Measurements from ENCODE around the gene DYRK1A. TPM values are rescaled to one million over a fixed set of nuclear protein-coding genes. Genes with fewer than 3 reads are reported as not detected.

The DYRK1A gene
- total RNA-seq, 1 donor from 2014 or later = 23.6 TPM

GRCh38 chr21:37563641-37564340, 197.2 kb downstream of the DYRK1A start:
- H3K4me3 ChIP-seq (ENCODE audit: low read depth, low read length) = peak overlapping the region; percentile 84

GRCh38 chr21:37564341-37564923, 197.9 kb downstream of the DYRK1A start:
- DNase-seq (ENCODE audit: low read depth) = peak; percentile 82
- TF ChIP-seq, protein P1, sequence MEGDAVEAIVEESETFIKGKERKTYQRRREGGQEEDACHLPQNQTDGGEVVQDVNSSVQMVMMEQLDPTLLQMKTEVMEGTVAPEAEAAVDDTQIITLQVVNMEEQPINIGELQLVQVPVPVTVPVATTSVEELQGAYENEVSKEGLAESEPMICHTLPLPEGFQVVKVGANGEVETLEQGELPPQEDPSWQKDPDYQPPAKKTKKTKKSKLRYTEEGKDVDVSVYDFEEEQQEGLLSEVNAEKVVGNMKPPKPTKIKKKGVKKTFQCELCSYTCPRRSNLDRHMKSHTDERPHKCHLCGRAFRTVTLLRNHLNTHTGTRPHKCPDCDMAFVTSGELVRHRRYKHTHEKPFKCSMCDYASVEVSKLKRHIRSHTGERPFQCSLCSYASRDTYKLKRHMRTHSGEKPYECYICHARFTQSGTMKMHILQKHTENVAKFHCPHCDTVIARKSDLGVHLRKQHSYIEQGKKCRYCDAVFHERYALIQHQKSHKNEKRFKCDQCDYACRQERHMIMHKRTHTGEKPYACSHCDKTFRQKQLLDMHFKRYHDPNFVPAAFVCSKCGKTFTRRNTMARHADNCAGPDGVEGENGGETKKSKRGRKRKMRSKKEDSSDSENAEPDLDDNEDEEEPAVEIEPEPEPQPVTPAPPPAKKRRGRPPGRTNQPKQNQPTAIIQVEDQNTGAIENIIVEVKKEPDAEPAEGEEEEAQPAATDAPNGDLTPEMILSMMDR (conservative IDR thresholded peaks at IDR 0.05; ENCODE audit: low read depth, low read length) = peak; percentile 15
- H3K4me3 ChIP-seq (ENCODE audit: low read depth, low read length) = peak overlapping the region; percentile 84

More at GRCh38 chr21:37563641-37564340, 197.2 kb downstream of the DYRK1A start:
- TF ChIP-seq, protein P1 (conservative IDR thresholded peaks at IDR 0.05; ENCODE audit: low read depth, low read length) = peak; percentile 45
- no peak for DNase-seq (ENCODE audit: low read depth)

- TF ChIP-seq, protein P1 (conservative IDR thresholded peaks at IDR 0.05; ENCODE audit: low read depth, low read length) = no peak
- no peak for DNase-seq (ENCODE audit: low read depth)
- H3K4me3 ChIP-seq (ENCODE audit: low read depth, low read length) = peak overlapping the region; percentile 84
Measured at GRCh38 chr21:37564924-37565529, 198.5 kb downstream of the DYRK1A start.

DNA sequence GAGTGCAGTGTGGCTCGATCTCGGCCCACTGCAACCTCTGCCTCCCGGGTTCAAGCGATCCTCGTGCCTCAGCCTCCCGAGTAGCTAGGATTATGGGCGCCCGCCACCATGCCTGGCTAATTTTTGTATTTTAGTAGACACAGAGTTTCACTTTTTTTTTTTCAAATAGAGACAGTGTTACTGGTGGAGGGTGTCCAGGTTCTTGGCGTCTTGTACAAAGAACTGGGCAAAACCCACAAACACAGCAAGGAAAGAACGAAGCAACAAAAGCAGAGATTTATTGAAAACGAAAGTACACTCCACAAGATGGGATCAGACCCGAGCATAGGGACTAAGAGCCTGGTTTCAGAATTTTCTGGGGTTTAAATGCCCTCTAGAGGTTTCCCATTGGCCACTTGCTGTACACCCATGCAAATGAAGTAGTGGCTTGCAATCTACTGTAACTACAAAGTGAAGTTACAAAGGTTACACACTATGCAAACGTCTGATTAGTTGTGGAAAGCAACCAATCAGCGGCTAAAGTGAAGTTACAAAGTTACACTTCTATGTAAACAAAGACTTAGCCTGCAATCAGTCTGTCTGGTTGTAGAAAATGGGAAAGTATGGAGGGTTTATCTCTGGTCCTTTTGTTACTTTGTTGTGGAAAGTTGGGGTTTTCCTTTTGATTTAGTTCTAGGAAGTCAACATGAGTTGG, 199.1 kb downstream of the DYRK1A start:
- DNase-seq (ENCODE audit: low read depth) = no peak
- TF ChIP-seq, protein P1 (conservative IDR thresholded peaks at IDR 0.05; ENCODE audit: low read depth, low read length) = no peak
- H3K4me3 ChIP-seq (ENCODE audit: low read depth, low read length) = no peak overlapping the region

GRCh38 chr21:37566790-37567615, 200.4 kb downstream of the DYRK1A start:
- DNase-seq (ENCODE audit: low read depth) = no peak
- TF ChIP-seq, protein P1 (conservative IDR thresholded peaks at IDR 0.05; ENCODE audit: low read depth, low read length) = no peak
- no peak overlapping the region for H3K4me3 ChIP-seq (ENCODE audit: low read depth, low read length)

- H3K4me3 ChIP-seq (ENCODE audit: low read depth, low read length) = no peak overlapping the region
- DNase-seq (ENCODE audit: low read depth) = no peak
- TF ChIP-seq, protein P1 (conservative IDR thresholded peaks at IDR 0.05; ENCODE audit: low read depth, low read length) = no peak
Measured at GRCh38 chr21:37568415-37568814, 201.8 kb downstream of the DYRK1A start.

Measured in epithelial cell of proximal tubule (primary cell).